ENCODE results near the gene TAF1.

- TF ChIP-seq POLR2A (IDR thresholded peaks at IDR 0.05; ENCODE audit: extremely low read depth, insufficient read length) = no peak
- TF ChIP-seq CTCF (IDR thresholded peaks at IDR 0.05; ENCODE audit: low read depth, low read length) = no peak
Observed at GRCh38 chrX:71367396-71367795, 1.2 kb downstream of the TAF1 start.
